Measurements from ENCODE around the gene URM1. TPM values are rescaled to one million over a fixed set of nuclear protein-coding genes. Genes with fewer than 3 reads are reported as not detected.
"Not testable (repeated sequence)": the region's sequence is repeated elsewhere in the genome, so short reads cannot be mapped to it uniquely, and the experiment has no call there.

URM1 gene
- polyA plus RNA-seq, 4 donors = 56.1 to 83.6 (median 66.0) TPM

DNA sequence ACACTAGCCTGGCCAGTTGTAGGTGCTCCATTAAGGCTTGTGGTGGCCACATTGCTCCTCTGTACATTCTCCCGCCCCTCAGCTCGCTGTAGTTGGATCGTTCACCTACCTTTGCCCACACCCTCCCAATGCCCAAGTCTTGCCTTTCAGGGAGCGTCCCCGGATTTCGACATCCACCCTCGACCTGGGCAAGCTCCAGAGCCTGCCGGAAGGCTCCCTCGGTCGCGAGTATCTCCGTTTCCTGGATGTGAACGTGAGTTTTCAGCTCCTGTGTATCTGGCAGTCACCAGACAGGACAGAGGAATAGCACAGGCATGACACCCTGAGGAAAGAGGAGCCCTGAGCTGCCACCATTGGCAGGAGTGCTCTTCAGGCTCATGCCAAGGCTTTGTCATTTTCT is 45.5 kb upstream of the URM1 start:
- Histone ChIP-seq H3K27ac (ENCODE audit: low read depth in 1 of 3, low read length in 2 of 3) (no peak overlapping the region), H3K36me3 (ENCODE audit: control insufficient read depth in 3 of 3, insufficient read depth in 2 of 3, low read depth in 1 of 3, low read length in 3 of 3) (peaks cover 0 to 60% (median 3%) of the 10 kb centered on the region in 3 donors), H3K4me1 (ENCODE audit: control insufficient read depth in 3 of 3, insufficient read depth in 2 of 3, low read depth in 1 of 3, low read length in 2 of 3) (peaks cover 7 to 43% (median 14%) of the 10 kb centered on the region in 3 donors), H3K9me3 (ENCODE audit: control insufficient read depth in 2 of 2, insufficient read depth in 1 of 2, low read depth in 1 of 2, low read length in 1 of 2) (no peaks in the 10 kb centered on the region), H3K27me3 (ENCODE audit: control insufficient read depth in 3 of 3, insufficient read depth in 3 of 3, low read length in 3 of 3) (no peaks in the 10 kb centered on the region), H3K4me3 (ENCODE audit: low read depth in 1 of 3, low read length in 3 of 3) (no peak overlapping the region)
- DNase-seq = no peak
- FAIRE-seq = no peak
- 73 to 85% (median 82%) methylated on average over 13 of the region's 13 CpGs for WGBS, 3 donors

DNA sequence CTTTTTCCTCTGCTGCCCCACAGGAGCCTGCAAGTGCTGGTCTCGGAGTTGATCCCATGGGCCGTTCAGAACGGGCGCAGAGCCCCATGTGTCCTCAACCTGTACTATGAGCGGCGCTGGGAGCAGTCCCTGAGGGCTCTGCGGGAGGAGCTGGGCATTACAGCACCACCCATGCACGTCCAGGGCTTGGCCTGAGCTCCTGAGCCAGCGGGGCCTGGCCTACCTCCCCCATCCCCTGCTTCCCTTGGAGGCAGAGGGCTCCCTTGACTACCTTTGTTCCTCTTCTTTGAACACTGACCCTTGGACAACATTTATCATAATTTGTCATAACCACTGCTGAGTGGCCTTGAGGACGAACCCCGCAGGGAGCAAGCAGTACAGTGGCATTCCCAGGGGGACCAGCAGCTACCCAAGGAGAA is 37.7 kb upstream of the URM1 start:
- Histone ChIP-seq H3K4me3 (ENCODE audit: low read depth in 1 of 3, low read length in 3 of 3) (no peak overlapping the region), H3K4me1 (ENCODE audit: control insufficient read depth in 3 of 3, insufficient read depth in 2 of 3, low read depth in 1 of 3, low read length in 2 of 3) (peaks cover 0 to 36% (median 14%) of the 10 kb centered on the region in 3 donors), H3K27ac (ENCODE audit: low read depth in 1 of 3, low read length in 2 of 3) (peak overlapping the region in 2 of 3 donors; percentile 27 to 34), H3K27me3 (ENCODE audit: control insufficient read depth in 3 of 3, insufficient read depth in 3 of 3, low read length in 3 of 3) (no peaks in the 10 kb centered on the region), H3K36me3 (ENCODE audit: control insufficient read depth in 3 of 3, insufficient read depth in 2 of 3, low read depth in 1 of 3, low read length in 3 of 3) (peaks cover 0 to 48% (median 2%) of the 10 kb centered on the region in 3 donors), H3K9me3 (ENCODE audit: control insufficient read depth in 2 of 2, insufficient read depth in 1 of 2, low read depth in 1 of 2, low read length in 1 of 2) (no peaks in the 10 kb centered on the region)
- peak; percentile 68 to 78 for DNase-seq
- FAIRE-seq = no peak
- WGBS, 3 donors = 38 to 72% (median 49%) methylated on average over 11 of the region's 11 CpGs

- DNase-seq (no peak), FAIRE-seq (no peak)
- no peak overlapping the region for H3K4me3 ChIP-seq (ENCODE audit: low read depth in 1 of 3, low read length in 3 of 3)
- H3K36me3 ChIP-seq (ENCODE audit: control insufficient read depth in 3 of 3, insufficient read depth in 2 of 3, low read depth in 1 of 3, low read length in 3 of 3) = peaks cover 0 to 42% (median 2%) of the 10 kb centered on the region in 3 donors
- 83 to 99% (median 83%) methylated on average over 7 of the region's 7 CpGs for WGBS, 3 donors
- H3K27me3 ChIP-seq (ENCODE audit: control insufficient read depth in 3 of 3, insufficient read depth in 3 of 3, low read length in 3 of 3) = no peaks in the 10 kb centered on the region
- peaks cover 0 to 21% (median 11%) of the 10 kb centered on the region in 3 donors for H3K4me1 ChIP-seq (ENCODE audit: control insufficient read depth in 3 of 3, insufficient read depth in 2 of 3, low read depth in 1 of 3, low read length in 2 of 3)
- no peaks in the 10 kb centered on the region for H3K9me3 ChIP-seq (ENCODE audit: control insufficient read depth in 2 of 2, insufficient read depth in 1 of 2, low read depth in 1 of 2, low read length in 1 of 2)
- H3K27ac ChIP-seq (ENCODE audit: low read depth in 1 of 3, low read length in 2 of 3) = no peak overlapping the region
Observed at GRCh38 chr9:128335161-128335560, 36.0 kb upstream of the URM1 start.

- peaks cover 0 to 21% (median 11%) of the 10 kb centered on the region in 3 donors for H3K4me1 ChIP-seq (ENCODE audit: control insufficient read depth in 3 of 3, insufficient read depth in 2 of 3, low read depth in 1 of 3, low read length in 2 of 3)
- no peak overlapping the region for H3K27ac ChIP-seq (ENCODE audit: low read depth in 1 of 3, low read length in 2 of 3)
- H3K27me3 ChIP-seq (ENCODE audit: control insufficient read depth in 3 of 3, insufficient read depth in 3 of 3, low read length in 3 of 3) = no peaks in the 10 kb centered on the region
- peaks cover 0 to 42% (median 2%) of the 10 kb centered on the region in 3 donors for H3K36me3 ChIP-seq (ENCODE audit: control insufficient read depth in 3 of 3, insufficient read depth in 2 of 3, low read depth in 1 of 3, low read length in 3 of 3)
- DNase-seq (no peak), FAIRE-seq (no peak)
- H3K9me3 ChIP-seq (ENCODE audit: control insufficient read depth in 2 of 2, insufficient read depth in 1 of 2, low read depth in 1 of 2, low read length in 1 of 2) = no peaks in the 10 kb centered on the region
- WGBS, 3 donors = 85 to 93% (median 88%) methylated on average over 2 of the region's 2 CpGs
- H3K4me3 ChIP-seq (ENCODE audit: low read depth in 1 of 3, low read length in 3 of 3) = no peak overlapping the region
Observed at GRCh38 chr9:128335914-128336313, 35.3 kb upstream of the URM1 start.

DNA sequence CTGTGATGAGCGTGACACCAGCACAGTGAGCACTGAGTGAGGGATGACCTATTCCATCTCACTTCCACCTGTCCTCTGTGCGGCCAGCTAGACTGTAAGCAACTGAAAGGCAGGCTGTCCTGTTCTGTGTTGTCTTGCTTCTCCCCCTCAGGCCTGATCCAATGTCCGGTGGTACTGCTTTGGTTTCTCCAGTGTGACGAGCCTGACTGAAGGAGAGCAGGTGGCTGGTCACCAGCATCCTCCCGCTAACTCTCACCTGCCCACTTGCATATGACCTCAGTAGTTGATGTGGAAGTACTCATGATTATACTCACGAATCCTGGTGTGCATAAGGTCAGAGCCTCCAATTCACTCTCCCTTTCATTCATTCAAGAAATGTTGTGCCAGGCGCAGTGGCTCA is 33.2 kb upstream of the URM1 start:
- H3K36me3 ChIP-seq (ENCODE audit: control insufficient read depth in 3 of 3, insufficient read depth in 2 of 3, low read depth in 1 of 3, low read length in 3 of 3) = peaks cover 0 to 32% (median 2%) of the 10 kb centered on the region in 3 donors
- no peaks in the 10 kb centered on the region for H3K27me3 ChIP-seq (ENCODE audit: control insufficient read depth in 3 of 3, insufficient read depth in 3 of 3, low read length in 3 of 3)
- peaks cover 0 to 16% (median 2%) of the 10 kb centered on the region in 3 donors for H3K4me1 ChIP-seq (ENCODE audit: control insufficient read depth in 3 of 3, insufficient read depth in 2 of 3, low read depth in 1 of 3, low read length in 2 of 3)
- 92 to 94% (median 94%) methylated on average over 7 of the region's 7 CpGs for WGBS, 3 donors
- H3K4me3 ChIP-seq (ENCODE audit: low read depth in 1 of 3, low read length in 3 of 3) = no peak overlapping the region
- H3K9me3 ChIP-seq (ENCODE audit: control insufficient read depth in 2 of 2, insufficient read depth in 1 of 2, low read depth in 1 of 2, low read length in 1 of 2) = no peaks in the 10 kb centered on the region
- no peak overlapping the region for H3K27ac ChIP-seq (ENCODE audit: low read depth in 1 of 3, low read length in 2 of 3)
- DNase-seq (no peak), FAIRE-seq (no peak)

DNA sequence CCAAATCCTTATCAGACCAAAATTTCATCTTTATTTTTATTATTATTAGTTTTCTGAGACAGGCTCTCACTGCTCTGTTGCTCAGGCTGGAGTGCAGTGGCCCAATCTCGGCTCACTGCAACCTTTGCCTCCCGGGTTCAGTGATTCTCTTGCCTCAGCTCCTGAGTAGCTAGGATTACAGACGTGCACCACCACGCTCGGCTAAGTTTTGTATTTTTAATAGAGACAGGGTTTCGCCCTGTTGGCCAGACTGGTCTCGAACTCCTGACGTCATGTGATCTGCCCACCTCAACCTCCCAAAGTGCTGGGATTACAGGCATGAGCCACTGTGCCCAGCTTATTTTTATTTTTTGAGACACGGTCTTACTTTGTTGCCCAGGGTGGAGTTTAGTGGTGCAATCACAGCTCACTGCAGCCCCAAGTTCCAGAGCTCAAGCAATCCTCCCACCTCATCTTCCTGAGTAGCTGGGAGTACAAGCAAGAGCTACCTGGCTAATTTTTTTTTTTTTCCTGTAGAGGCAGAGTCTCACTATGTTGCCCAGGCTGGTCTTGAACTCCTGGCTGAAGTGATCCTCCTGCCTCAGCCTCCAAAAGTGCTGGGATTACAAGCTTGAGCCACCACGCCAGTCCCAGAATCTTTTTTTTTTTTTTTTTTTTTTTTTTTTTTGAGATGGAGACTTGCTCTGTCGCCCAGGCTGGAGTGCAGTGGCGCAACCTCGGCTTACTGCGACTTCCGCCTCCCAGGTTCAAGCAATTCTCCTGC is 32.1 kb upstream of the URM1 start:
- 90 to 94% (median 93%) methylated on average over 15 of the region's 15 CpGs for WGBS, 3 donors
- H3K4me3 ChIP-seq (ENCODE audit: low read depth in 1 of 3, low read length in 3 of 3); DNase-seq; FAIRE-seq; H3K9me3 ChIP-seq (ENCODE audit: control insufficient read depth in 2 of 2, insufficient read depth in 1 of 2, low read depth in 1 of 2, low read length in 1 of 2); H3K27me3 ChIP-seq (ENCODE audit: control insufficient read depth in 3 of 3, insufficient read depth in 3 of 3, low read length in 3 of 3): not testable (repeated sequence)
- peak overlapping the region in 1 of 3 donors; percentile 85 for H3K27ac ChIP-seq (ENCODE audit: low read depth in 1 of 3, low read length in 2 of 3)
- H3K4me1 ChIP-seq (ENCODE audit: control insufficient read depth in 3 of 3, insufficient read depth in 2 of 3, low read depth in 1 of 3, low read length in 2 of 3) = peaks cover 0 to 11% (median 0%) of the 10 kb centered on the region in 3 donors
- H3K36me3 ChIP-seq (ENCODE audit: control insufficient read depth in 3 of 3, insufficient read depth in 2 of 3, low read depth in 1 of 3, low read length in 3 of 3) = peaks cover 2 to 32% (median 4%) of the 10 kb centered on the region in 3 donors

DNA sequence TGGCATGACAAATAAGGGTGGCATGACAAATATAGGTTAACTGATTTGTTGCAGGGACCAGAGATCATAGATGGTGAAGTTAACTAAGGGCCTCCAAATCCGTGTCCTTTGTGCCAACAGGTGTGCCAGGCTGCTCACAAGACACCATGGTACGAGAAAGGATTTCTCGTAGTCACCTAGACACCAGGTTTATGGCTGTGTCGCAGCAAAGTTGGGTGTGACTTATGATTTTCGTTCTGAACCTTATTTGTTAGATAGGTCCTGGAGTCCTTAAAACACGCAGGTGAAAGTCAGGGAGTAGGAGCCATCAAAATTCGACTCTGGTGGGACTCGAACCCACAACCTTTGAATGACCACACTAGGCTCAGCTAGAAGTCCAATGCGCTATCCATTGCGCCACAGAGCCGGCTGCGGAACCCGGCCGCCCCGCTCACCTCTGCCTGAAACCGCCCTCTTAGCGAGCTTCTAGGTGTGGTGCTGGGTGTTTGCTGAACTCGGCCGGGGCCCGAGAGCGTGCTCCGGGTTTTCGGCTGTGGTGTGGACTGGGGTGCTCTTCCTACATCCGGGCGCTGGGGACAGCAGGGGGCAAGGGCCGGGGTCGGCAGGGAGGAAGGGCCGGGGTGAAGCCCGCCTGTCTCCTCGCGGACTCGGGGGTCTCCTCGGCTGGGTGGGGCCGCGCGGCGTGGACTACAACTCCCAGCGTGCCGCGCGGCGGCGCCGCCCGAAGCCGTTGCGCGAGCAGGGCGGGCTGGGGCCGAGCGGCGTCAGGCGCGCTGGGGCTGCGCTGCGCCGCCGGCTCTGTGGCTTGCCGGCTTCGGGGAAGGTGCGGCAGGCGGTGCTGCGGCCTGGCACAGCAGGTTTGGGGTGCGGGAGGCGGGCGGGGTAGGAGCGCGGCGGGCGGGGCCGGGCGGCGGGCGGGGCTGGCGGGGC is 31.1 kb upstream of the URM1 start, which contains the start of gene SLC27A4:
Gene SLC27A4 (plus strand): TSS at position 767 of the 930 bp plus-strand sequence. CDS start 2,606 bp downstream, outside the sequence.
- H3K27me3 ChIP-seq (ENCODE audit: control insufficient read depth in 3 of 3, insufficient read depth in 3 of 3, low read length in 3 of 3) = no peaks in the 10 kb centered on the region
- 2 to 5% (median 4%) methylated on average over 37 to 75 of the region's 75 CpGs for WGBS, 3 donors
- peak within 1 kb of the TSS; percentile 83 to 93 (median 89) for H3K27ac ChIP-seq (ENCODE audit: low read depth in 1 of 3, low read length in 2 of 3)
- FAIRE-seq (no peak), DNase-seq (peak; percentile 89 to 93)
- H3K36me3 ChIP-seq (ENCODE audit: control insufficient read depth in 3 of 3, insufficient read depth in 2 of 3, low read depth in 1 of 3, low read length in 3 of 3) = peaks cover 4 to 32% (median 8%) of the 10 kb centered on the region in 3 donors
- H3K4me3 ChIP-seq (ENCODE audit: low read depth in 1 of 3, low read length in 3 of 3) = peak within 1 kb of the TSS; percentile 61 to 93 (median 78)
- H3K9me3 ChIP-seq (ENCODE audit: control insufficient read depth in 2 of 2, insufficient read depth in 1 of 2, low read depth in 1 of 2, low read length in 1 of 2) = no peaks in the 10 kb centered on the region
- peaks cover 0 to 11% (median 0%) of the 10 kb centered on the region in 3 donors for H3K4me1 ChIP-seq (ENCODE audit: control insufficient read depth in 3 of 3, insufficient read depth in 2 of 3, low read depth in 1 of 3, low read length in 2 of 3)

All from small intestine (tissue), 7 donors.